H9 (cell line): Measurements from ENCODE around the gene NKD1. TPM values are rescaled to one million over a fixed set of nuclear protein-coding genes. Genes with fewer than 3 reads are reported as not detected.

ENCODE experiments used
- DNase-seq: peaks from one replicate; pipeline ENCODE4 v3.0.0-alpha.2; 2017
- H2AFZ ChIP-seq: one replicate; pipeline ENCODE4 v1.6.1; 2013; ENCODE audit warnings: mild to moderate bottlenecking, low read length, control low read depth, moderate library complexity
- H2AK5ac ChIP-seq: 2 replicates; pipeline ENCODE4 v1.6.1; 2013; ENCODE audit warnings: low read length, control low read depth, mixed read lengths; ENCODE audit not compliant: insufficient read length
- H2BK120ac ChIP-seq: one replicate; pipeline ENCODE4 v1.6.1; 2013; ENCODE audit warnings: low read depth, mild to moderate bottlenecking, low read length, control low read depth, inconsistent platforms; ENCODE audit not compliant: poor library complexity, severe bottlenecking
- H2BK12ac ChIP-seq: 2 replicates; pipeline ENCODE4 v1.6.1; 2013; ENCODE audit warnings: low read length, control low read depth, mixed read lengths, low read depth; ENCODE audit not compliant: insufficient read length
- H2BK15ac ChIP-seq: 2 replicates; pipeline ENCODE4 v1.6.1; 2013; ENCODE audit warnings: low read depth, low read length, control low read depth
- H2BK20ac ChIP-seq: one replicate; pipeline ENCODE4 v1.6.1; 2013; ENCODE audit warnings: low read depth, mild to moderate bottlenecking, low read length, control low read depth, inconsistent platforms; ENCODE audit not compliant: poor library complexity, severe bottlenecking
- H2BK5ac ChIP-seq: 2 replicates; pipeline ENCODE4 v1.6.1; 2013; ENCODE audit warnings: low read length, control low read depth, mixed read lengths; ENCODE audit not compliant: insufficient read length
- H3K14ac ChIP-seq: 2 replicates; pipeline ENCODE4 v1.6.1; 2013; ENCODE audit warnings: low read length, control low read depth; ENCODE audit not compliant: insufficient read depth
- H3K18ac ChIP-seq: 2 replicates; pipeline ENCODE4 v1.6.1; 2013; ENCODE audit warnings: low read depth, mild to moderate bottlenecking, mixed read lengths, low read length, control low read depth; ENCODE audit not compliant: insufficient read length
- H3K23ac ChIP-seq: 2 replicates; pipeline ENCODE4 v1.6.1; 2013; ENCODE audit warnings: low read length, control low read depth, mixed read lengths, low read depth; ENCODE audit not compliant: insufficient read length
- H3K23me2 ChIP-seq: 2 replicates; pipeline ENCODE4 v1.6.1; 2013; ENCODE audit warnings: low read depth, mild to moderate bottlenecking, mixed read lengths, low read length, control low read depth; ENCODE audit not compliant: insufficient read length, poor library complexity, severe bottlenecking
- H3K27ac ChIP-seq: 2 replicates; pipeline ENCODE4 v1.5.1; 2013; ENCODE audit warnings: low read length, control low read depth, mixed read lengths, low read depth; ENCODE audit not compliant: insufficient read length
- H3K27me3 ChIP-seq: 2 replicates; pipeline ENCODE4 v1.6.1; 2013; ENCODE audit warnings: low read length, control low read depth, inconsistent platforms; ENCODE audit not compliant: insufficient read depth
- H3K4ac ChIP-seq: 2 replicates; pipeline ENCODE4 v1.6.1; 2013; ENCODE audit warnings: low read depth, mild to moderate bottlenecking, control low read depth, inconsistent platforms, low read length, moderate library complexity
- H3K4me1 ChIP-seq: 2 replicates; pipeline ENCODE4 v1.6.1; 2013; ENCODE audit warnings: low read length, control low read depth, inconsistent platforms; ENCODE audit not compliant: insufficient read depth
- H3K4me2 ChIP-seq: 2 replicates; pipeline ENCODE4 v1.6.1; 2013; ENCODE audit warnings: low read length, control low read depth, mixed read lengths; ENCODE audit not compliant: insufficient read length, insufficient read depth
- H3K56ac ChIP-seq: 2 replicates; pipeline ENCODE4 v1.6.1; 2013; ENCODE audit warnings: low read depth, mild to moderate bottlenecking, mixed read lengths, low read length, control low read depth; ENCODE audit not compliant: insufficient read length
- H3K79me1 ChIP-seq: 2 replicates; pipeline ENCODE4 v1.6.1; 2013; ENCODE audit warnings: low read depth, mild to moderate bottlenecking, moderate library complexity, low read length, control low read depth, inconsistent platforms; ENCODE audit not compliant: insufficient read depth, poor library complexity, severe bottlenecking
- H3K79me2 ChIP-seq: 2 replicates; pipeline ENCODE4 v1.6.1; 2013; ENCODE audit warnings: low read length, control low read depth, inconsistent platforms; ENCODE audit not compliant: insufficient read depth
- H3K9ac ChIP-seq: 2 replicates; pipeline ENCODE4 v1.6.1; 2013; ENCODE audit warnings: low read length, control low read depth, mixed read lengths; ENCODE audit not compliant: insufficient read length; ENCODE audit errors: extremely low read depth
- H3K9me3 ChIP-seq: one replicate; pipeline ENCODE4 v1.6.1; 2013; ENCODE audit warnings: low read depth, low read length, inconsistent platforms; ENCODE audit not compliant: control insufficient read depth
- H3T11ph ChIP-seq: one replicate; pipeline ENCODE4 v1.6.1; 2013; ENCODE audit warnings: mild to moderate bottlenecking, low read length, control low read depth, inconsistent platforms
- H4K20me1 ChIP-seq: one replicate; pipeline ENCODE4 v1.6.1; 2013; ENCODE audit not compliant: control insufficient read depth, insufficient read length, insufficient read depth
- H4K5ac ChIP-seq: 2 replicates; pipeline ENCODE4 v1.6.1; 2013; ENCODE audit warnings: low read depth, mild to moderate bottlenecking, mixed read lengths, low read length, control low read depth; ENCODE audit not compliant: insufficient read length
- H4K8ac ChIP-seq: replicated peaks from 2 replicates; pipeline ENCODE4 v1.6.1; 2013; ENCODE audit warnings: low read length, control low read depth, mixed read lengths, low read depth; ENCODE audit not compliant: insufficient read length
- H4K91ac ChIP-seq: 2 replicates; pipeline ENCODE4 v1.6.1; 2013; ENCODE audit warnings: low read depth, mild to moderate bottlenecking, moderate library complexity, mixed read lengths, low read length, control low read depth; ENCODE audit not compliant: insufficient read length
- H3K27ac Mint-ChIP-seq, 3 experiments: 2 replicates in 2 of 3; 3 replicates in 1 of 3; pipeline ENCODE4 v1.8.0; 2020 to 2021; ENCODE audit warnings: mixed read lengths in 3 of 3, mild to moderate bottlenecking in 1 of 3, moderate library complexity in 1 of 3
- H3K27me3 Mint-ChIP-seq: 2 replicates; pipeline ENCODE4 v1.8.0; 2021; ENCODE audit warnings: low read depth, mild to moderate bottlenecking, moderate library complexity, mixed read lengths
- H3K36me3 Mint-ChIP-seq, 3 experiments: 2 replicates in 2 of 3; 3 replicates in 1 of 3; pipeline ENCODE4 v1.8.0; 2020 to 2021; ENCODE audit warnings: low read depth in 3 of 3, mixed read lengths in 3 of 3; ENCODE audit not compliant: insufficient read depth in 1 of 3
- H3K4me1 Mint-ChIP-seq, 2 experiments: 2 replicates each; pipeline ENCODE4 v1.8.0; 2020; ENCODE audit warnings: mixed read lengths in 2 of 2
- H3K4me3 Mint-ChIP-seq, 2 experiments: 2 replicates in 1 of 2; 3 replicates in 1 of 2; pipeline ENCODE4 v1.8.0; 2020 to 2021; ENCODE audit warnings: mild to moderate bottlenecking in 2 of 2, mixed read lengths in 2 of 2, moderate library complexity in 1 of 2
- H3K9me3 Mint-ChIP-seq, 2 experiments: 2 replicates in 1 of 2; 3 replicates in 1 of 2; pipeline ENCODE4 v1.8.0; 2020; ENCODE audit warnings: mild to moderate bottlenecking in 2 of 2, mixed read lengths in 2 of 2, moderate library complexity in 1 of 2
- CTCF ChIP-seq: fragments of 200-600 bp; sonication (generic); conservative IDR thresholded peaks from 3 replicates; pipeline ENCODE4 v1.8.0; 2021; ENCODE audit warnings: antibody characterized with exemption, mild to moderate bottlenecking
- WGBS: extraction: QIAGEN DNeasy Blood & Tissue Kit; methylation state at CpG from one replicate; pipeline ENCODE4 v1.1.7; 2013; ENCODE audit warnings: missing lambda C conversion rate, low lambda C conversion rate, mixed read lengths; ENCODE audit not compliant: insufficient read length; ENCODE audit errors: extremely low coverage; 5-methylcytosine and 5-hydroxymethylcytosine counted together
- total RNA-seq: library from RNA; stranded (reverse); gene quantifications from 2 replicates; pipeline ENCODE4 v1.2.1, GENCODE V29; 2021

NKD1 gene
- total RNA-seq, 1 experiment from 2014 or later: 1.9 TPM

- H2BK15ac ChIP-seq: no peak overlapping the region
- no peak overlapping the region for H2BK5ac ChIP-seq
- H3K27ac Mint-ChIP-seq: no peak overlapping the region
- no peak overlapping the region for H2AK5ac ChIP-seq
- H3K56ac ChIP-seq: no peak overlapping the region
- no peaks in the 10 kb centered on the region for H4K20me1 ChIP-seq
- no peaks in the 10 kb centered on the region for H3K27me3 ChIP-seq
- H3K14ac ChIP-seq: peak overlapping the region; percentile 81; the same call in 1 of the 2 replicates
- no peak overlapping the region for H2BK12ac ChIP-seq
- H2BK120ac ChIP-seq: no peak overlapping the region
- H3K36me3 Mint-ChIP-seq: peaks cover 0 to 2% (median 0%) of the 10 kb centered on the region in 3 experiments; a peak in 2 of 7 replicates
- H3K4me1 ChIP-seq: no peaks in the 10 kb centered on the region
- H3K4me2 ChIP-seq: peak overlapping the region; percentile 60
- H4K8ac ChIP-seq: no peak overlapping the region
- peaks cover 0 to 5% of the 10 kb centered on the region in 2 experiments; a peak in 3 of 5 replicates for H3K9me3 Mint-ChIP-seq
- H3K79me2 ChIP-seq: no peaks in the 10 kb centered on the region
- TF ChIP-seq CTCF: peak; percentile 93
- H3K4me1 Mint-ChIP-seq: peaks cover 7 to 20% of the 10 kb centered on the region in 2 experiments; a peak in 3 of 4 replicates
- H3K9me3 ChIP-seq: no peaks in the 10 kb centered on the region
- peak overlapping the region; percentile 75 for H3K18ac ChIP-seq
- peak overlapping the region; percentile 92 for H2AFZ ChIP-seq
- no CpG with 5 or more reads among the region's 40 CpGs for WGBS
- peaks cover 10% of the 10 kb centered on the region for H3K27me3 Mint-ChIP-seq
- no peak overlapping the region for H2BK20ac ChIP-seq
- peak; percentile 83 for DNase-seq
- H3K79me1 ChIP-seq: no peaks in the 10 kb centered on the region
- H4K91ac ChIP-seq: no peak overlapping the region
- no peak overlapping the region for H3T11ph ChIP-seq
- no peak overlapping the region for H4K5ac ChIP-seq
- no peak overlapping the region for H3K27ac ChIP-seq
- H3K4me3 Mint-ChIP-seq: peak overlapping the region; percentile 61 to 73
- no peak overlapping the region for H3K9ac ChIP-seq
- no peak overlapping the region for H3K4ac ChIP-seq
- H3K23ac ChIP-seq: no peak overlapping the region
- peaks cover 7% of the 10 kb centered on the region for H3K23me2 ChIP-seq
These were observed 117.1 kb downstream of the NKD1 start for GRCh38 chr16:50665128-50665878.
